Hypothalamus (tissue), 51 donors: ENCODE results near the gene ACTR10.

Experiments
- DNase-seq, 51 donors: peaks; one replicate each; lab custom pipeline; 2025; lab: John Stamatoyannopoulos, UW

The ACTR10 gene

GRCh38 chr14:58278177-58278576, 78.2 kb downstream of the ACTR10 start:
- no peak for DNase-seq

GRCh38 chr14:58280954-58281787, 81.2 kb downstream of the ACTR10 start:
- DNase-seq: peak in 16 of 51 donors; percentile 1 to 46 (median 20)

GRCh38 chr14:58281969-58282368, 82.0 kb downstream of the ACTR10 start:
- no peak for DNase-seq

GRCh38 chr14:58282925-58283593, 83.1 kb downstream of the ACTR10 start:
- no peak for DNase-seq

GRCh38 chr14:58283730-58284129, 83.8 kb downstream of the ACTR10 start:
- DNase-seq: no peak

- DNase-seq: no peak
Observed at GRCh38 chr14:58285132-58285531, 85.2 kb downstream of the ACTR10 start.
